HG03039 (cell line): Measurements from ENCODE around the gene NFRKB.
A peak's percentile ranks its signal among the peaks of the same experiment; 100 is the strongest.

Experiments used
- ATAC-seq: cut with Tn5 transposase; IDR thresholded peaks from one replicate; pipeline ENCODE4 v1.9.1; 2021; ENCODE audit warnings: mild to moderate bottlenecking, moderate library complexity; ENCODE audit not compliant: unreplicated experiment

Gene NFRKB

DNA sequence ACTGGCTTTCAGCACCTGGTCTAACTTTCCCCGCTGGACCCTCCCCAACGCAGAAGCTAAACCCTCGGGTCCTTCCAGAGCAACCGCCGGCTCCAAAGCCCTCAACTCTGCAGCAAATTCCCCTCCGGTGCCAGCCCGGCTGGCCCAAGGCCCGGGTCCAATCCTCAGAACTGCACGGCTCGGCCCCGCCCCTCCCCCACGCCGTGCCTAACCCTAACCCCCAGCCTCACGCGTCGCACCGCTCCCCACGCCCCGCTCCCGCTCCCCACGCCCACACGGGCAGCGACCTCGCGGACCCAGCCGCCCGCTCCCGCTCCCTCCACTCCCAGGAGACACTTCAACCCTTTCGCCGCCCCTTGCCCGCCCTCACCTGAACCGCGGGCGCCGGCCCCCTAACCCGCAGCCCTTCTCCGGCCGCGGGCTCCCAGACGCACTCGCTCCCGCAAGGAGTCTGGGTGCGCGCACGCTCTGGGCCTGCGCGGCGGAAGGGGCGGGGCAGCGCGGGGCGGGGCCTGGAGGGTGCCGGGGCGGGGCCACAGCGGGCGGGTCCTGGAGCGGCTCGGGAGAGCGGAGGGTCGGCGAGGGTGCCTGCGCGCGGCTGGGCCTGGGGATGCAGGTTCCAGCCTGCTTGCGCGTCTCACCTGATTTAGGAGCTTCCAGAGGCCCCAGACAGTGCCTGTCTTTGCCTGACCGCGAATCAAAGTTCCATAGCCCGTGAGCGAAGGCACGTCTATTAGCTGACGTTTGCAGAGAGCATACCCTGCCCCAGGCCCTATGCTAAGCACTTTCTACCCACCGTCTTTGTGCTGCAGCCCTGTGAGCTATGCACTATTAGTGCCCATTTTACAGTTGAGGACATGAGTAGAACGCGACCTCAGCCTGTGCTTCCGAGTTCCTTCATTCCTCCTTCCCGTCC lies at the start of gene NFRKB:
TSS of gene NFRKB (minus strand) at position 453 of the 916 bp plus-strand sequence. CDS start 2,729 bp downstream, outside the sequence.
- ATAC-seq = peak; percentile 96

DNA sequence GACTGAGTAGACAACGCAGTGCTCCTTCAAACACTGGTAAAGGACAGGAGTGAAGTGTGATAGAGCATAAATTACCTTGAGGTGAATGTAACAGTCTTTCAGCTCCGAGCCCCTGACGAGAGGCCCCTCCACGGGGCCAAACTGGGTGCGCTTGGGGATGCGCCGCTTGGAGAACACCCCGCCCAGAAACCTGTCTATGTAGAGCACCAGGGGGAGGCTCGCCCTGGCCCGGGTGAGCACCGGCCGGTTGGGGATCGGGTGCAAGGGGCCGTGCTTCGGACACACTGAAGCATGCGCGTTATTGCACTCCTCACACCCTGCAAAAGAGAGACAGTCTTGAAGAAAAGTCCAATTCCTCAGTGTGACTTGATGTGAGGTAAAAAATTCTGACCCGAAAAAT lies 49.3 kb upstream of the NFRKB start:
- no peak for ATAC-seq

DNA sequence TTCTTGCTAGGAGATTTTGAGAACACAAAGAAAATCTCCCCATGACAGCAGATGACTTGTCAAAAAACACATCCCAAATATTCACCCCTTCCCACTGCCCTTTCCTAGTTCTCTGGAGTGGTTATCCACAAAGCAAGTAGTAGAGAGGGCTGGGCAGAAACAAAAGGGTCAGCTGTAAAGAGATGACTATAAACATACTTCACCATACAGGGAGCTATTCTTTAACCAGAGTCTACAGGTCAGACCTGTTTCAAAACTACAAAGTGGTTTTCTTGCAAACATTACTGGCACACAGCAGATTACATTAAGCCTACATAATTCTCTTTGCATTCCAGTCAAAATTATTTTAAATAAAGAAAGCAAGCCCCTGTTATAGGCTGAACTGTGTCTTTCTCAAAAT lies 47.7 kb upstream of the NFRKB start:
- no peak for ATAC-seq

DNA sequence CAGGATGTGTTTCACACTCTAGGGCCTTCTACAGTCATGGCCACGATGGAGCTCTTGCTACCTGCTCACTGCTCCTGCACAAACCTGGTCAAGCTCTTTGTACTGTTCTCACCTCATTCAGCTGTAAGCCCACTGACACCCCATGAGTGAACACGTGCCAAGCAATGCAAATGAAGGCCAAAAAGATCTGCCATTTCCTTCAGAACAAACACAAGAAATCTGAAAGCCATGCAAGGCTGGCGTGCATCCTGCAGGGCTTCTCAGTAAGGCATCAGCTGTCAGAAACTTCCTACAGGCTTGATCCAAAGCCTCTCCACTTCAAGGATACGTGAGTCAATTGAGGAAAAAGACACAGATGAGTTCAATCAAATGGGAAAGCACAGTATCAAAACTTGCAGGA lies 44.1 kb upstream of the NFRKB start:
- ATAC-seq = no peak

DNA sequence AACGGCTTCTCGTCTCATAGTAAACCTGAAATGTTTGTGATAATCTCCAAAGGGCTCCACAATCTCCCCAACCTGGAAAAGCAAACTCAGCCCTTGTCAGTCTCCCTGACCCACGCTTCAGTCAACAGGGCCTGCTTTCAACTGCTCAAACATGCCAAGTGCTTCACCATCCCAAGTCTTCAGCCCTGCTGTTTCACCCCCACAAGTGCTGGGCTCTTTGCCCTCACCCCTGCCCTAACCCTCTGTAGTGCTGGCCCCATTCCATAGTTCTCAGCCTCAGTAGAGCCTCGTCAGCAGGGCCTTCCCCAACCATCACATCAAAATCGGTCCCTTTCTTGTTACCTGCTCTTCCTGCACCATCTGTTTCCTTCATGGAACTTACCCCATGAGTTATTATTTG lies 43.4 kb upstream of the NFRKB start:
- no peak for ATAC-seq

DNA sequence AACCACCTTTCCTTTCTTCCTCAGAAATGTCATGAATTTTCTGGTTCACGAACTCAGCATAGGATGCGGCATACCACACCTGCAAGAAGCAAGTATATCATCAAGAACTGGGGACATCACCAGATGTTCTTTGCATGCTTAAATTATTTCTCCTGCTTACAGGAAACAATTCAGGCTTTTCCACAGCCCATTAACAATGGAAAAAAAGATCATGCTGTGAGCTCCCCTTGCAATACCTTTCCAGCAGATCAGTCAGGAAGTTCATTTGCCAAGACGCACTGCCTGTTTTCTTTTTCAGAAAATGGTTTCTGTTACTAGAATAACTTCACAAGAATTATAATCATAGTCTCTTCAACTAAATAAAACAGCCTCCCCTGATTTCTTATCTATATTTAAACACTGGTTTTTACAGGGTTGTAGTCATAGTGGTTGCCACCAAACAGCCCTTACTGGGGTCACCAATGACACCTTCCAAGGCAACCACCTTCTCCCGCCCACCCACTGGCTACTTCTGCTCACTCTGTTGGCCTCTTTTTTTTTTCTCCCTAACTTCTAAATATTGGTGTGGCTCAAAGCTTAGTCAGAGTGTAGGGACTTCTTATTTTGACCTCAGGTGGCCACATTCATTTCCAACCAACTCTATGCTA lies 42.3 kb upstream of the NFRKB start:
- no peak for ATAC-seq

DNA sequence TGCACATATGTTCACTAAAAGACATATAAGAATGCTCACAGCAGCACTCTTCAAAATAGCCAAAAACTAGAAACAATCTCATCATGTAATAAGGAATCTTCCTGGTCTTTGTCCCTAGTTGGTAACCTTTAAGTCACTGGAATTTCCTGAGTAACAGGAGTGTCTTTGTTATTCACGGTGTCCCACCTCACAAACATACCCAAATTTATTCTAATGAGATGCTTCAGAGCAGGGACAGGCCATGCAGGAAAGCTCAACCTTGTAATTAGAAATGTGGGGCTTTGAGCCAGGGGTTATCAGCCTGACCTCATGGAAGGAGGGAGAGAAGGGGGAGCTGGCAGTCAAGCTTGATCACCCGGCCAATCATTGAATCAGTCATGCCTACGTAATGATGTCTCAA lies 40.3 kb upstream of the NFRKB start:
- ATAC-seq = no peak

DNA sequence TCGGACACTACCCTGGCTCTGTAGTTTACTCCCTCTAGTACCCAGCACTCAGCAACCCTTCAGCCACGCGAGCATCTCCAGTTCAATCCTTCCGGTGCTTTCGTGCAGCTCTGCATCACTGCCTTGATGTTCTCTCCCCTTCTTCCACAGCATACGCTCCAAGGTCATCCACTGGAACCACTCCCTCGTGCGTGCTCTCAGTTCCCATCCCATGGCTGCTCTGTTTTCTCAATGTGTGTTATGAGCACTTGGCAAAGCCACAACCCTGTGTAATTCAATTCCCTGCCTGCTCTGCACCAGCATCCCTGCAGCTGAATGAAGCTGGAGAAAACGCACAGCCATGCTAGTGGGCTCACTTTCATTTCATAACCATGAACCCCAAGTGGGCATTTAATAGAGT lies 38.5 kb upstream of the NFRKB start:
- no peak for ATAC-seq

DNA sequence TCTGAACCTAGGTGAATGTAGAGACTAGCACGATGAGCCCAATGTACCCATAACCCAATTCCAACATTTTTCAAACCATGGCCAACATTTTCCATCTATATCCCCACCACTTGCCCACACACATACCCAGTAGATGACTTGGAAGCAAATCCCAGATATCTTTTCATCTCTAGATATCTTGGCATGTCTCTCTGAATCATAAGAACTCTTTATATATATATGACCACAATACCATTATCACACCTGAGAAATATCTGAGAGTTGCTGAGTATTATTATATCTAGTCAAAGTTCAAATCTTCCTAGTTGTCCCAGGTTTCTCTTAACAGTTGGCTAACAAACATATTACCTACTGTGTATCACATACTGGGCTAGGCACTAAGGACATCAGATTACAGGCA lies 37.9 kb upstream of the NFRKB start:
- no peak for ATAC-seq

DNA sequence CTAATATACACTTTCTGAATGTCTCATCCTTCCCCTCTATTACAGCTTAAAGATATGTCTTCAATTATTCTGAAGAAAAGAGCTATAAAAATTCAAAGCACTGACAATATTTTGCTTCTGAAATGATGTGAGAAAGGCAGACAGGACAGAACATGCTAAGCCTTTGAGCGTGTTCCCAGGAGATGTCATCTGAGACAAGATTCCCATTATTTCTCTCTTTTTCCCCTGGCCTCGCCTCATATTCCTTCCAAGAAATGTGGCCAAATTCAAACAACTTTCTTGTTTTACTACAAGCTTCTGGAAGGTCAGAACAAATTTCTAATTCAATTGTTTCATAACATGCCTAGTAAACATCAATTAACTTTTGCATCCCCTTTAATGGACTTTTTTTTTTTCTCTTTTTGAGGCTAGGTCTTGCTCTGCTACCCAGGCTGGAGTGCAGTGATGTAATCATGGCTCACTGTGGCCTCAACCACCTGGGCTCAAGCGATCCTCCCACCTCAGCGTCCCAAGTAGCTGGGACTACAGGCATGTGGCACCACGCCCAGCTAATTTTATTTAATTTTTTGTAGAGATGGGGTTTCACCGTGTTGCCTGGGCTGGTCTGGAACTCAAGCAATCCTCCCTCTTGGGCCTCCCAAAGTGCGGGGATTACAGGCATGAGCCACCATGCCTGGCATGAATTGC lies 37.1 kb upstream of the NFRKB start:
- ATAC-seq = no peak

DNA sequence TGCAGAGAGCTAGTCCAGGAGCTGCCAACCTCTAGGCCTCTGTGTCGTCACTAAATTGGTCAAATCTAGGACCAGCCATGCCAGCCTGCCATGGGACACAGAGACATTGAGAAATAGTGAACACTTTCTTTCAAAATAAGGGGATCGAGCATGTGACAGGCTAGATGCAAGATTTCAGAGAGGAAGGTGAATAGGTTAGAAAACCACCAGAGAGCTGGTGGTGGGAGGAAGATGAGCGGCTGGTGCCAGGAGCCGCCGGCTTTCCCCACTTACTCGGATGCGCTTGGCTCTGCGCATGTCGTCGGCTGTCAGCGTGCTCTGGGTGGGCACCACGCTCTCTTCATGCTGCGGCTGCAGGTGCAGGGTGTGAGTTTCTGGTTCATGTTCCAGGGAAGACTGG lies 35.4 kb upstream of the NFRKB start:
- no peak for ATAC-seq

DNA sequence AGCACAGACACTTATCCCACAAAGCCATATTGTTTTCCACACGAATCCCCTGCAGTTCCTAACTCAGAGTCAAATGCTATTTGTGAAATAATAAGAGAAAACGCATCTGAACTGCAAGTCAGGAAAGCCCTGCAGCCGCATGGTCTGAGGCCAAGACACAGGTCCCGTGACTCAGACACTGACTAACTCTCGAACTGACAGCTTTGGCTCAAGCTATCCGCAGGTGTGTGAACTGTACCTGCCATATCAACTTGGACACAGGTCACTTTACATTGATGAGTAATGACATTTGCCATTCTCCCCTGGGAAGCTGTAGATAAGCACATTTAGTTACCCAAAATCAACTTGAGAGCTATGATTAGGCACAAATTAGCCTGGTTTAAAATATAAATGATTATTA lies 34.9 kb upstream of the NFRKB start:
- no peak for ATAC-seq

DNA sequence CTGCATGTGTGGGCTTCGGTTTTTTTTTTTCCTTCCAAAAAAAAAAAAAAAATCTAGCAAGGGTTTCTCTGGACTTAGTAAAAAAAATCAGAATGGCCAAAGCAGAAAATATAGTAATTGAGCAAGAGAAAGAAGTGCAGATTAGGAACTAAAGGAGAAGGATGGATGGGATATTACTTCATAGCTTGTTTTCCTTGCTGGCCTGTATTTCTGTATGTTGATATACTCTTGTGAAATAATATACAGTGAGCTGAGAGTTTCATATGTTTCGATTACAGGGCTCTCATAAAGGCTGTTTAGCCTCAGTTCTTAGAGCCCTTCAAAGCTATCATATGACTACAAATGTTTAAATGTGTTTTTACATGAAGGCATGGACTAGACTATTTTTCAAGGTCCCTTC lies 34.3 kb upstream of the NFRKB start:
- no peak for ATAC-seq

DNA sequence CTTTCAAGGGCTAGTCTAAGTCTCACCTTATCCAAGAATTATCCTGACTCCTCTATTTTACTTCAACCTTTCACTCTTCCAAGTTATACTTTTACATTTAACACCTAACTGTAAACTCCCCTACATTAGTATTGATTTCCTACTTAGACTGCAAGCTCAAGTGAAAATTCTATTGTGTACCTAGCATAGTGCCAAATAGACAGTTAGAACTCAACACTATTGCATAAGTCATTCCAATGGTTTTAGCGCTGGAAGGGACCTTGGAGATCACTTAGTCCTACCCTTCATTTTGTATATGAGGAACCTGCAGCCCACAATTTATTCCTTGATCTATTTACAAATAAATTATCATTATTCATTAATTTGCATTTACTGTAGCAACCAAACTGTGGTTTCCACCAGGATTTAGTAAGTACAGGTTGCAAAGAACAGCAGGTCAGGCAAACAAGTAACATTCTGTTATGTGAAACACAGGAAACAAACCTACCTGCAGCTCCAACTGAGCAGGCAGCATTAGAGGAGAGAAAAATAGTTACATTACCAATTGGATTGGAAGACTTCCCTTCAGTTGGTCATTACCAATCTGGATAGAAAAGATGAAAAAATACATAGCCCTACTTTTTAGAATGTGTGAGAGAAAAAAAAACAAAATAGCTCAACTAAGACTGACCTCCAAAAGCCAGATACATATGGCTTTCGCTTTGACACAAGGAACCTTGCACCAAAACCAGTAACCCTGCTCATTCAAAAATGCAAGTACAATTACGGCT lies 33.7 kb upstream of the NFRKB start:
- ATAC-seq = no peak

DNA sequence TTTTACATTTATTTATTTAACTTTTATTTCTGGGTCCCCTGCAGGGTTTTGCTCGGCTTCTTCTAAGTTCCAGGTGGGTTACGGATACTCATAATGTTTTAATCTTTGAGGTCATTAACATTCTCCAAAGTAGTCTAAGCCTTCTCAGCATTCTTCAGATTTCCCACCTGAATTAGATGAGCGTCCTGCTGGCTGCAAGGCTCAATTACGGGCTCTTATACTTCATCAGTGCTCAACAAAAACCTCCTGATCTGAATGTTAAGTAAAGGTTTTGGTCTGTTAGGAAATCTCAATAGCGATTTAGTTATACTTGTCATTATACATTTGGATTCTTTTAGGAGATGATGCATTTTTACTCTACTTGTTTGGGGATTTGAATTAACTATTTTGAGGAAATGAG lies 27.3 kb upstream of the NFRKB start:
- no peak for ATAC-seq

DNA sequence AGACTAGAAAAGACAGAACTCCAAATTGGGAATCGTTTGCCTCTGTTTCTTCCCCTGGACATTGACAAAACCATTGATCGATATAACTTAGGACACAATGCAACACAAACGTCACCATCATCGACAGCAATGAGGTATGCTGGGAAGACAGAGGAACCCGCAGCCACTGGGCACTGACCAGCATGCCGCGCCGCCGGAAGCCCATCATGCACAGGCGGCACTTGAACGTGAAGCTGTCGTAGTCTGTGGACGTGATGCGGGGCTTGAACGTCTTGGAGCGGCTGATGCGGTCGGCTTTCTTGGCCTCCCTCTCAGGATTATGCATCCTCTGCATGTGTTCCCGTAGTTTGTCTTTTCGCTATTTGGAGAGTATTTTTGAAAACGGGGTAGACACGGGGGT lies 23.0 kb upstream of the NFRKB start:
- no peak for ATAC-seq

DNA sequence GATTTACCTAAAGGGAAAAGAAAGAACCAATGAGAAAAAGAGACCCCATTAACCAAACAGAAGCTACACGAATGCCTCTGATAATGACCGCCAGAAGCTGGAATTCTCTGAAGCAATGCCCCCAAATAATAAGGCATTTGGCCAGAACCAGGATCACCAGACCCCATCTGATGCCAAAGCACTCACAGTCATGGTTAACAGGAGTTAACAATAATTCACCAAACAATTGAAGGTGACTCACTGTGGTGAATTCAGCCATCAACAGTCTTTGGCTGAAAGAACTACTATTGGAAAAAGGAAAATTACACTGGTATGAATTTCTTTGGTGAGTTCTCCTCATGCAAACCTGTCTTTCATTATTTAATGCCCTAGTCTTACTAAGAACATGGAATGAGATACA lies 21.9 kb upstream of the NFRKB start:
- no peak for ATAC-seq

DNA sequence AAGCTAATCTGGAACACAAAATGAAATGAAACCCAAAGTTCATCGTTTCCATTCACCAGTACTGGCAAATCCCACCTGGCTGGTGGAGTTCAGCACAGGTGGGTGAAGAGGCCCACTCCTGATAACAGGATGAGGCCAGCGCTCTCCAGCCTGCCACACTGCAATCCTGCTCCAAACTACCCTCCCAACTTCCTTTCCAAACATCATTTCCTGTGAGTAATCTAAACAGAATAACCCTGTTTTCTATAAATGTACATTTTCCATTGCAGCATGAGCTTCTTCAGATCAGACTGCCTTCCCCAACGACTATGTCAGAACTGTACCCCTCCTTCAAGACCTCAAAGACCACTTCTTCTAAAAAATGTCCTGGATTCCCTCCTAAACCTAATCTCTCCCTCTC lies 15.9 kb upstream of the NFRKB start:
- no peak for ATAC-seq

DNA sequence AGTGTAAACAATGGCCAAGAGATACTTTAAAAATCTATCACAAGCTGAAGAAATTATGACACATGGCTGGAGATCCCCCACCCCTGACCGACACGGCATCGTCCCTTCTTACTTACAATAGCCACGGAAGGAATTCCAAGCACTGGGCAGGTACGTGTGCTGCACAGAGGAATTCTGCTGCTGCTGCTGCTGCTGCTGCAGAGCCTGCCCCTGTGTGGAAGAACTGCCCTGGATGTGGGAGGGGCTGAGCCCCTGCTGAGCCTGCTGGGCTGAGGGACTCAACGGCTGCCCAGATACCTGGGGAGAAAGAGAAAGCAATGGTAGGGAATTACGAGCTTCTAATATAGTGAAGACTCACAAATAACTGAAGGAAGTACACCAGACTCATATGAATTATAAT lies 15.0 kb upstream of the NFRKB start:
- ATAC-seq = no peak

DNA sequence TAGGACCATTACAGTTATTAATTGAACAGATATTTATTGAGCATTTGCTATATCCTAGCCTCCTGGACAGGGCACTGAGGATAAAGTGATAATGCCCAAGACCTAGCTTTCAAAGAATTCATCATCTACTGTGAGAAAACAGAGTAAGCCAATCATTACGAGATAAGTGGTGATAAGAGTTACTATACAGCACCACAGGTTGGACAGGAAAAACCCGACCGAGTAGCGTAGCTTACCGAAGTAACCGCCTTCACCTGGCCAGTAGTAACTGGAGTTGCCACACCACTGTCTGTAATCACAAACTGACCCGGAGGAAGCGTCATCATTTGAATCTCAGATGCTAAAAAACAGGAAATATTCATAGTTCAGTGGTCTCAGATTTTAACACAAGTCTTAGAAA lies 10.0 kb upstream of the NFRKB start:
- no peak for ATAC-seq

DNA sequence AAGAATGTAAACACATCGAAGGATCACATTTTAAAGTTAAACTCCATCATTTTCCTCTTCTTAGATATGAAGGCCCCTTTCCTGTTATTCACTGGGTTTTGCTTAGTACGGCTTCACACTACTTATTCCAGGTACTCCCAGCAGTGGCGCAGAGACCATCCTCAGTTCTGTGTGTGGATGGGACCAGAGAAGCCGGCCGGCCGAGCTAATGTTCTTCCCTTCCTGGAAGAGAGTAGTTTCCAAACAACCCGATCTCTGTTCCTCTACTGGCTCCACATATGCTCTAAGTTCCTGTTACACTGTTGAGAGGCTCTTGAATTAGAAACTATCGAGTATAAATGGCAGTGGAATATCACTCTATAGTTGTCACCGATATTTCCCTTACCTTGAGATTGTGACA lies 684 bp upstream of the NFRKB start:
- no peak for ATAC-seq
